SK-N-MC (cell line): ENCODE data around the gene SCNN1A.

Source experiments
- DNase-seq: peaks from one replicate; pipeline ENCODE4 v3.0.0-alpha.2; 2011; ENCODE audit warnings: low read depth, low spot score
- H3K27ac ChIP-seq: fragments of 200-600 bp; sonication (generic); 2 replicates; pipeline ENCODE4 v1.5.1; 2016; ENCODE audit warnings: mixed run types
- H3K36me3 ChIP-seq: fragments of 200-600 bp; sonication (generic); 2 replicates; pipeline ENCODE4 v1.6.1; 2017; ENCODE audit warnings: antibody characterized with exemption, low read length, mixed read lengths; ENCODE audit not compliant: insufficient read depth
- H3K4me3 ChIP-seq: fragments of 200-600 bp; sonication (generic); 2 replicates; pipeline ENCODE4 v1.5.1; 2016
- H3K9ac ChIP-seq: fragments of 200-600 bp; sonication (generic); 2 replicates; pipeline ENCODE4 v1.8.0; 2017; ENCODE audit warnings: mixed run types, mixed read lengths; ENCODE audit not compliant: insufficient read length
- H3K9me3 ChIP-seq: fragments of 200-600 bp; sonication (generic); 2 replicates; pipeline ENCODE4 v1.6.1; 2017; ENCODE audit warnings: low read depth, mild to moderate bottlenecking, antibody characterized with exemption, low read length, moderate library complexity, mixed read lengths
- EZH2 ChIP-seq: fragments of 200-600 bp; sonication (generic); IDR thresholded peaks from one replicate; pipeline ENCODE4 v1.6.1; 2017; ENCODE audit warnings: antibody characterized with exemption
- FOXP2 ChIP-seq: optimal IDR thresholded peaks from 2 replicates; pipeline ENCODE3; 2011; ENCODE audit warnings: mild to moderate bottlenecking, moderate library complexity; ENCODE audit not compliant: insufficient read depth; ENCODE audit errors: extremely low read length, control extremely low read depth
- POLR2AphosphoS5 ChIP-seq: IDR thresholded peaks from 2 replicates; pipeline ENCODE4 v1.6.1; 2012; ENCODE audit warnings: mild to moderate bottlenecking, low read depth, low read length, borderline replicate concordance

Gene SCNN1A

GRCh38 chr12:6336079-6336888 lies 39.1 kb downstream of the SCNN1A start:
- H3K4me3 ChIP-seq = peak overlapping the region; percentile 73
- peak overlapping the region; percentile 89 for H3K27ac ChIP-seq
- H3K9ac ChIP-seq = peak overlapping the region; percentile 64
- TF ChIP-seq FOXP2 = no peak
- peak; percentile 76 for TF ChIP-seq POLR2AphosphoS5
- peak; percentile 50 for DNase-seq
- H3K9me3 ChIP-seq = no peaks in the 10 kb centered on the region
- H3K36me3 ChIP-seq = peaks cover 34% of the 10 kb centered on the region; the same call in 1 of the 2 replicates

GRCh38 chr12:6335451-6336078 lies 39.8 kb downstream of the SCNN1A start:
- Histone ChIP-seq H3K36me3 (peaks cover 41% of the 10 kb centered on the region; the same call in 1 of the 2 replicates), H3K4me3 (peak overlapping the region; percentile 73), H3K9me3 (no peaks in the 10 kb centered on the region), H3K27ac (peak overlapping the region; percentile 89), H3K9ac (peak overlapping the region; percentile 54)
- TF ChIP-seq EZH2 = no peak
- no peak; the same call in 1 of the 2 replicates for TF ChIP-seq POLR2AphosphoS5
- no peak for TF ChIP-seq FOXP2
- DNase-seq = no peak

- no peak overlapping the region for H3K4me3 ChIP-seq
- H3K9ac ChIP-seq = no peak overlapping the region
- H3K36me3 ChIP-seq = peaks cover 46% of the 10 kb centered on the region; the same call in 1 of the 2 replicates
- no peaks in the 10 kb centered on the region for H3K9me3 ChIP-seq
- peak overlapping the region; percentile 89; the same call in 1 of the 2 replicates for H3K27ac ChIP-seq
- TF ChIP-seq EZH2 = no peak
- TF ChIP-seq FOXP2 = no peak
- no peak for TF ChIP-seq POLR2AphosphoS5
- no peak for DNase-seq
Observed at GRCh38 chr12:6334940-6335450, 40.4 kb downstream of the SCNN1A start.

GRCh38 chr12:6334359-6334758 lies 41.0 kb downstream of the SCNN1A start:
- Histone ChIP-seq H3K9me3 (no peaks in the 10 kb centered on the region), H3K9ac (no peak overlapping the region), H3K36me3 (peaks cover 53% of the 10 kb centered on the region; the same call in 1 of the 2 replicates), H3K4me3 (no peak overlapping the region), H3K27ac (0 out of 2 replicates have a peak overlapping the region, but pooled peaks have one; percentile 28)
- DNase-seq = no peak
- TF ChIP-seq EZH2 = no peak
- TF ChIP-seq POLR2AphosphoS5 = no peak
- no peak for TF ChIP-seq FOXP2

- Histone ChIP-seq H3K36me3 (peaks cover 56% of the 10 kb centered on the region; the same call in 1 of the 2 replicates), H3K4me3 (no peak overlapping the region), H3K9me3 (no peaks in the 10 kb centered on the region), H3K27ac (no peak overlapping the region), H3K9ac (no peak overlapping the region)
- DNase-seq = no peak
- TF ChIP-seq POLR2AphosphoS5 (no peak), EZH2 (no peak), FOXP2 (no peak)
Observed at GRCh38 chr12:6333566-6333965, 41.8 kb downstream of the SCNN1A start.

GRCh38 chr12:6333029-6333428 lies 42.3 kb downstream of the SCNN1A start:
- no peak overlapping the region for H3K9ac ChIP-seq
- DNase-seq = no peak
- no peak overlapping the region for H3K4me3 ChIP-seq
- peaks cover 57% of the 10 kb centered on the region; the same call in 1 of the 2 replicates for H3K36me3 ChIP-seq
- no peaks in the 10 kb centered on the region for H3K9me3 ChIP-seq
- TF ChIP-seq POLR2AphosphoS5 (no peak), EZH2 (no peak), FOXP2 (no peak)
- no peak overlapping the region for H3K27ac ChIP-seq

GRCh38 chr12:6332459-6332858 lies 42.9 kb downstream of the SCNN1A start:
- DNase-seq = no peak
- H3K36me3 ChIP-seq = peaks cover 57% of the 10 kb centered on the region; the same call in 1 of the 2 replicates
- H3K9ac ChIP-seq = no peak overlapping the region
- H3K9me3 ChIP-seq = no peaks in the 10 kb centered on the region
- H3K27ac ChIP-seq = no peak overlapping the region
- H3K4me3 ChIP-seq = no peak overlapping the region
- no peak for TF ChIP-seq POLR2AphosphoS5
- TF ChIP-seq EZH2 = no peak
- TF ChIP-seq FOXP2 = no peak
